Activated B cell treated with CpG ODN at 0.5 μM for 24 hours (primary cell): ENCODE measurements around the gene RFC1. TPM values are rescaled to one million over a fixed set of nuclear protein-coding genes. Genes with fewer than 3 reads are reported as not detected.
A peak's percentile ranks its signal among the peaks of the same experiment; 100 is the strongest.
"Not testable (repeated sequence)": the region's sequence is repeated elsewhere in the genome, so short reads cannot be mapped to it uniquely, and the experiment has no call there.

Experiments used
- ATAC-seq: fragments of 200-7000 bp; cut with Tn5 transposase; one replicate; pipeline ENCODE4 v1.10.0; 2021; ENCODE audit warnings: low read depth, mild to moderate bottlenecking, moderate library complexity
- CTCF ChIA-PET: fragments of 350-600 bp; sonication (Branson Sonifier 250); formaldehyde crosslinking; loops from one replicate; lab custom pipeline; 2021; ENCODE audit warnings: antibody characterized with exemption; lab: Charles Lee
- POLR2A ChIA-PET: fragments of 350-600 bp; sonication (Branson Sonifier 250); formaldehyde crosslinking; loops from one replicate; lab custom pipeline; 2021; ENCODE audit warnings: antibody characterized with exemption; lab: Charles Lee
- DNase-seq: peaks from one replicate; pipeline ENCODE4 v3.0.0; 2022
- H3K27ac Mint-ChIP-seq: one replicate; pipeline ENCODE4 v1.8.0; 2020; ENCODE audit warnings: mixed read lengths
- H3K27me3 Mint-ChIP-seq: one replicate; pipeline ENCODE4 v1.8.0; 2021; ENCODE audit warnings: mixed read lengths
- H3K36me3 Mint-ChIP-seq: one replicate; pipeline ENCODE4 v1.8.0; 2021; ENCODE audit warnings: low read depth, mixed read lengths
- H3K4me1 Mint-ChIP-seq: one replicate; pipeline ENCODE4 v1.8.0; 2021; ENCODE audit warnings: mixed read lengths
- H3K4me3 Mint-ChIP-seq: one replicate; pipeline ENCODE4 v1.8.0; 2020; ENCODE audit warnings: mild to moderate bottlenecking, mixed read lengths
- H3K9me3 Mint-ChIP-seq: one replicate; pipeline ENCODE4 v1.8.0; 2020; ENCODE audit warnings: mixed read lengths
- intact Hi-C: fragments of 100-400 bp; cut with micrococcal nuclease; formaldehyde crosslinking; loops from one replicate; pipeline ENCODE4 v1.15.1; 2024
- total RNA-seq: library from RNA; stranded (reverse); gene quantifications from 2 replicates; pipeline ENCODE4 v1.2.3, GENCODE V29; 2022
- TF ChIP-seq, protein P1 (sequence below): fragments of 200-600 bp; IDR thresholded peaks from one replicate; pipeline ENCODE4 v1.8.0; 2022; ENCODE audit warnings: antibody characterized with exemption, mild to moderate bottlenecking

Gene RFC1
- total RNA-seq, 1 donor from 2014 or later: 45.9 TPM

DNA sequence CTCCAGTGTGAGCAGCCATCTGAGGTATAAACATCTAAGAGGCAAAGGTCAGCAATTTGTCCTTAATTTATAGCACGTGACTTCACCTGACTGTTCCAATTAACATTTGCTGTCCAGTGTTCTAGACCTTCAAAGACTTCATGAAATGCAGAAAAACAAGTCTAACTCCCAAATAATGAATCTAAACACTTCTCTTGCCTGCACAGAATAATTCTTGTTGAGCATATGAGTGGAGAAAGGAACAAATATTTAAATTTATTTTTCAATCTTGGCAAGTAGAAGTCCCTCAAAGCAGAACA is 12.0 kb downstream of the RFC1 start:
- Mint-ChIP-seq H3K4me3 (peak overlapping the region; percentile 69), H3K27me3 (no peaks in the 10 kb centered on the region), H3K4me1 (peaks cover 64% of the 10 kb centered on the region), H3K36me3 (peaks cover 22% of the 10 kb centered on the region), H3K9me3 (peaks cover 6% of the 10 kb centered on the region), H3K27ac (peak overlapping the region; percentile 87)
- TF ChIP-seq, protein P1, sequence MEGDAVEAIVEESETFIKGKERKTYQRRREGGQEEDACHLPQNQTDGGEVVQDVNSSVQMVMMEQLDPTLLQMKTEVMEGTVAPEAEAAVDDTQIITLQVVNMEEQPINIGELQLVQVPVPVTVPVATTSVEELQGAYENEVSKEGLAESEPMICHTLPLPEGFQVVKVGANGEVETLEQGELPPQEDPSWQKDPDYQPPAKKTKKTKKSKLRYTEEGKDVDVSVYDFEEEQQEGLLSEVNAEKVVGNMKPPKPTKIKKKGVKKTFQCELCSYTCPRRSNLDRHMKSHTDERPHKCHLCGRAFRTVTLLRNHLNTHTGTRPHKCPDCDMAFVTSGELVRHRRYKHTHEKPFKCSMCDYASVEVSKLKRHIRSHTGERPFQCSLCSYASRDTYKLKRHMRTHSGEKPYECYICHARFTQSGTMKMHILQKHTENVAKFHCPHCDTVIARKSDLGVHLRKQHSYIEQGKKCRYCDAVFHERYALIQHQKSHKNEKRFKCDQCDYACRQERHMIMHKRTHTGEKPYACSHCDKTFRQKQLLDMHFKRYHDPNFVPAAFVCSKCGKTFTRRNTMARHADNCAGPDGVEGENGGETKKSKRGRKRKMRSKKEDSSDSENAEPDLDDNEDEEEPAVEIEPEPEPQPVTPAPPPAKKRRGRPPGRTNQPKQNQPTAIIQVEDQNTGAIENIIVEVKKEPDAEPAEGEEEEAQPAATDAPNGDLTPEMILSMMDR: no peak
- ATAC-seq (no peak), DNase-seq (no peak)
- intact Hi-C loops: loop anchor here (5.0 to 10.0 kb wide), 3 partner anchors 172 to 623 kb away; partner anchors contain the start of genes PDS5A, SMIM14 and WDR19
- ChIA-PET POLR2A (interaction anchor here (1.2 to 8.0 kb wide), 2 partner anchors 8 to 12 kb away, joined by 3 to 94 read pairs; partner anchors contain the start of gene RFC1), CTCF (no interaction called here)

DNA sequence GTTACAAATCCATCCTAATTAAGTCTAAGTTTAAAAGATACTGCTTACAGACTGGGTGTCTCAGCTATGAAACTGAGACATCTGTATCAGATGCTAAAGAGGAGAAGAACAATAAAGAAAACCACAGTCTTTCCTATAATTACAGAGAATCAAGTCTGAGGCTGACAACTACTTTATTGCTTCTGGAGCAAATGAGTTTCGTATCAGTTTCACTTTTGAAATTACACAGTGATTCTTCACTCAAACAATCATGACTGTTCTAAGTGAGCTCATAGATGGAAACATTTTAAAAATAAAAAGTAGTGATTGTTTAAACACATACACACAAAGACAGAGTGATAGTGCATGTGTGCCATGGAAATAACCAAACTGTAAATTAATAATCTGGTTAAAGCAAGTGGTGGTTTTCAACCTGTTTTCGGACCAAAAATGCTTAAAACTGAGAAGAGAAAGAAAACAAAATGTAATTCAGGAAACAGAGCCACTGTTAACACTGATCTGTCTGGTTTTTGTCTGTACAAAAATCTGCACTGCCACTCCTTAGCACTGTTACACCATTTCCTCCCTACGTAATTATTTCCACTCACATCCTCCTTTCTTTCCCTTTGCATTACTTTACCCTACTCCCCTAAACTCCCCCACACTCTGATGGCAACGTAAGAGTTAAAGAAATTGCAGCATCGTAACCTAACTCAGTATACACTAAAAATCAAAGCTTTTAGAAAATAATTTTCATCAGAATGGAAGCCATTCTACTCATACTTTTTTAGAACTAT is 12.5 kb downstream of the RFC1 start:
- peaks cover 26% of the 10 kb centered on the region for H3K36me3 Mint-ChIP-seq
- ATAC-seq: peak; percentile 66

DNA sequence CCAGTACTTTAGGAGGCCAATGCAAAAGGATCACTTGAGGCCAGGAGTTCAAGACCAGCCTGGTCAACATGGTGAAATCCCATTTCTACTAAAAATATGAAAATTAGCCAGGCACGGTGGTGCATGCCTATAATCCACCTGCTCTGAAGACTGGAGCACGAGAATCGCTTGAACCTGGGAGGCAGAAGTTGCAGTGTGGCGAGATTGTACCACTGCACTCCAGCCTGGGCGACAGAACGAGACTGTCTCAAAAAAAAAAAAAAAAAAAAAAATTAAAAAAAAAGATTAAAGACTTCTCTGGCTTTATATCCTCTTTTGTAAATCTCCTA is 13.0 kb downstream of the RFC1 start:
- Mint-ChIP-seq H3K4me3 (peak overlapping the region; percentile 69), H3K4me1 (peaks cover 53% of the 10 kb centered on the region), H3K36me3 (peaks cover 31% of the 10 kb centered on the region), H3K27ac (peak overlapping the region; percentile 87)
- DNase-seq, H3K9me3 Mint-ChIP-seq, H3K27me3 Mint-ChIP-seq: not testable (repeated sequence)
- intact Hi-C loops: loop anchor here (1.0 to 10.0 kb wide), 5 partner anchors 13 to 624 kb away; partner anchors contain the start of genes PDS5A, RFC1, SMIM14 and WDR19
- ChIA-PET CTCF (interaction anchor here (0.7 kb wide), 1 partner anchor 9 kb away, joined by 3 read pairs; no protein-coding TSS in a partner anchor), POLR2A (interaction anchor here (0.7 to 8.0 kb wide), 6 partner anchors 13 to 983 kb away, joined by 3 to 94 read pairs (median 5); partner anchors contain the start of genes LIAS, RFC1 and RPL9)
- peak; percentile 22 for ATAC-seq

More for the DNA sequence above, 12.5 kb downstream of the RFC1 start:
- H3K27ac Mint-ChIP-seq: peak overlapping the region; percentile 87
- POLR2A ChIA-PET: interaction anchor here (0.7 to 8.0 kb wide), 7 partner anchors 9 to 984 kb away, joined by 3 to 94 read pairs (median 5); partner anchors contain the start of genes LIAS, RFC1 and RPL9
- H3K27me3 Mint-ChIP-seq: no peaks in the 10 kb centered on the region
- H3K4me1 Mint-ChIP-seq: peaks cover 59% of the 10 kb centered on the region
- CTCF ChIA-PET: interaction anchor here (0.7 kb wide), 1 partner anchor 9 kb away, joined by 3 read pairs; no protein-coding TSS in a partner anchor
- intact Hi-C loops: loop anchor here (1.0 to 10.0 kb wide), 5 partner anchors 13 to 624 kb away; partner anchors contain the start of genes PDS5A, RFC1, SMIM14 and WDR19
- peaks cover 6% of the 10 kb centered on the region for H3K9me3 Mint-ChIP-seq
- DNase-seq: no peak
- TF ChIP-seq, protein P1: no peak
- H3K4me3 Mint-ChIP-seq: peak overlapping the region; percentile 69

DNA sequence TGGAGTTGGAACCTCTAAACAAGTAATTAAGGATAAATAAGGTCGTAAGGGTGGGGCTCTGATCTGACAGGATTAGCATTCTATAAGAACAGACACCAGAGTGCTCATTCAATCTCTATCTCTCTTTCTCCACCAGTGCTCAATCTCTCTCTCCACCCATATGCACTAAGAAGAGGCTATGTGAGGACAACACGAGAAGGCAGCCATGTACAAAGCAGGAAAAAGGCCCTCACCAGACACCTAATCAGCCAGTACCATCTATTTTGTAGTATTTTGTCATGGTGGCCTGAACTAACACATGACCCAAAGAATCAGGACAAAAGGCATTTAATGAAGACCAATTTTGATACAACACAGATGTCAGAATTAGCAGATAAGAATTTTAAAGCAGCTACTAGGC is 16.8 kb downstream of the RFC1 start:
- ChIA-PET POLR2A (no interaction called here), CTCF (no interaction called here)
- Mint-ChIP-seq H3K4me1 (peaks cover 27% of the 10 kb centered on the region), H3K9me3 (peaks cover 6% of the 10 kb centered on the region), H3K27me3 (no peaks in the 10 kb centered on the region), H3K27ac (no peak overlapping the region), H3K4me3 (no peak overlapping the region), H3K36me3 (peaks cover 52% of the 10 kb centered on the region)
- intact Hi-C loops: no loop called here
- TF ChIP-seq, protein P1: no peak
- DNase-seq: no peak
- ATAC-seq: no peak

DNA sequence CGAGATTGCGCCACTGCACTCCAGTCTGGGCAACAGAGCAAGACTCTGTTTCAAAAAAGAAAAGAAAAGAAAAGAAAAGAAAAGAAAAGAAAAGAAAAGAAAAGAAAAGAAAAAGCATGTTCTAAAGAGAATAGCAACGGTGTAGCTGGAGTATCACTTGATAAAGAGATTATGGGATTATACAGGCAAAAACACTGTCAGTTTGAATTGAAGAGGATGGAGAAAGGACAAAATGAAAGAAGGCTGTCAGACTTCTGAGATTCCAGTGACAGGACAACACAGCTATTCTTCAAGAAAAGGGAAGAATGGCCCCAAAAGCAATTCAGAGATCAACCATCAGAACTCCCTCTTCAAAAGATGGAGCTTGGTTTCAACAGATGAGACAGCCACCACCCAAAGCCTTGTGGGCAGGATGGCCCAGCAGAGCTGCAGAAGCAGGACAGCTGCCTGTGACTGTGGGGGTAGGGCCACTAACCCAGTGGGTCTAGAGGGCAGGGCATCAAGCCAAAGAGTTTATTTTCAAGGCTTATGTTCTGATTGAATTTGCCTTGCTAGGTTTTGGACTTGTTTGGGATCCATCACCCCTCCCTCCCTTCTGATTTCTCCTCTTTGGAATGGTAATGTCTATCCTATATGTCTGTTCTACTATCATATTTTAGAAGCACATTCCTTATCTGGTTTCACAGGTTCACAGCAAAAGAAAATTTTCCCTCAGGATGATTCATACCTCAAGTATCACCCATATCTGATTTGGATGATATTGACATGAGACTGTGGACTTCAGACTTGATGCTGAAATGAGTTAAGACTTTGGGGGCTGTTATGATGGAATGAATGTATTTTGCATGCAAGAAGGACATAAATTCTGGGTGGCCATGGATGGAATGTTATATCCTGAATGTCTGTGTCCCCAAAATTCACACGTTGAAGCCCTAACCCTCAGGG is 17.5 kb downstream of the RFC1 start:
- ChIA-PET POLR2A (interaction anchor here (0.8 kb wide), 1 partner anchor 16 kb away, joined by 5 read pairs; no protein-coding TSS in a partner anchor), CTCF (no interaction called here)
- Mint-ChIP-seq H3K4me1 (peaks cover 20% of the 10 kb centered on the region), H3K27me3 (no peaks in the 10 kb centered on the region), H3K27ac (no peak overlapping the region), H3K4me3 (no peak overlapping the region), H3K9me3 (peaks cover 6% of the 10 kb centered on the region), H3K36me3 (peaks cover 57% of the 10 kb centered on the region)
- DNase-seq: no peak
- intact Hi-C loops: no loop called here
- TF ChIP-seq, protein P1: no peak
- no peak for ATAC-seq
